ENCODE results near the gene CALR. TPM values are rescaled to one million over a fixed set of nuclear protein-coding genes. Genes with fewer than 3 reads are reported as not detected.
"Not testable (repeated sequence)": the region's sequence is repeated elsewhere in the genome, so short reads cannot be mapped to it uniquely, and the experiment has no call there.

The CALR gene
- total RNA-seq (2014; rRNA removed; shearing (Covaris generic)) = 1,453 and 1,684 TPM in 2 replicates
- 1,221 and 1,341 TPM in 2 replicates for polyA plus RNA-seq (2015; cell fraction: cytosol; rRNA removed)
- 1,660 and 1,771 TPM in 2 replicates for polyA plus RNA-seq (2015; cell fraction: nucleus; rRNA removed)

DNA sequence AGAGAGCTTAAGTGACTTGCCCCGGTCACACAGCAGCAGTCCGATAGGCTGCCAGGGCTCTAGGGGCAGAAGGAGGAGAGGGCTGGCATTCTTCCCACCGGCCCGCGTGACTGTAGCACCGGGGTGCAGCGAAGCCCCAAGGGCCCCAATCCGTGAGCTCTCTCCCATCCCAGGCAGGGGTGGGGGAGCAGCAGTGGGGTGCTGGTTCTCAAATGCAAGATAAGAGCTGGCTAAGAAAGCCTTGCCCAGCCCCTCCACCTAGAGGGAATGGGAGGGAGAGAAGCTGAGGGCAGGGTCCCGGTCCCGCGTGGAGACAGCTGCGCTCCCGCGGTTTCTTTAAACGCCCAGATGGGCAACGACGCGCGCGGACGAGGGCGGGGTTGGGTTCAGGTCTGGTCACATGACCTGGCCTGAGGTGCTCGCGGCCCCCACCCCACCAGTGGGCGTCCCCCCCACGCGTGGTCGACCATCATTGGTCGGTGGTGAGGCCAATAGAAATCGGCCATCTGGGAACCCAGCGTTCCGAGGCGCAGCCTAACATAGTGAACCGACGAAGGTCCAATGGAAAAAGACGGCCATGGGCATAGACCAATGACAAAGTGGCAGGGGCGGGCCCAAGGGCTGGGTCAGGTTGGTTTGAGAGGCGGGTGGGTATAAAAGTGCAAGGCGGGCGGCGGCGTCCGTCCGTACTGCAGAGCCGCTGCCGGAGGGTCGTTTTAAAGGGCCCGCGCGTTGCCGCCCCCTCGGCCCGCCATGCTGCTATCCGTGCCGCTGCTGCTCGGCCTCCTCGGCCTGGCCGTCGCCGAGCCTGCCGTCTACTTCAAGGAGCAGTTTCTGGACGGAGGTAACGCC is at the start of gene CALR:
TSS of gene CALR (plus strand) at position 683 of the 852 bp plus-strand sequence. CDS start at position 754, 71 bp downstream.
- DNase-seq (ENCODE audit: low read depth) = peak; percentile 99

DNA sequence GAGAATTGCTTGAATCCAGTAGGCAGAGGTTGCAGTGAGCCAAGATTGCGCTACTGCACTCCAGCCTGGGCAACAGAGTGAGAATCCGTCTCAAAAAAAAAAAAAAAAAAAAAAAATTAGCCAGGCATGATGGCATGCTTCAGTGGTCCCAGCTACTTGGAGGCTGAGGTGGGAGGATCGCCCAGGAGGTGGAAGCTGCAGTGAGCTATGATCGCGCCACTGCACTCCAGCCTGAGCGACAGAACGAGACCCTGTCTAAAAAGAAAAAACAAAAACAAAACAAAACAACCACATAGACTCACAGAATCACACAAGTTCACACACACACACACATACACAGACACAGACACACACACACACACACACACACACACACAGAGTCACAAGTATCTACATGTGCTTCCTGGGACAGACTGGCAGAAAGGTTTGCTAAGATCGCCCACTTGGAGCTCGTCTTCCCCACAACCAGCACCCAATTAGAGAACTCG is 48.1 kb upstream of the CALR start:
- not testable (repeated sequence) for DNase-seq (ENCODE audit: low read depth)

DNA sequence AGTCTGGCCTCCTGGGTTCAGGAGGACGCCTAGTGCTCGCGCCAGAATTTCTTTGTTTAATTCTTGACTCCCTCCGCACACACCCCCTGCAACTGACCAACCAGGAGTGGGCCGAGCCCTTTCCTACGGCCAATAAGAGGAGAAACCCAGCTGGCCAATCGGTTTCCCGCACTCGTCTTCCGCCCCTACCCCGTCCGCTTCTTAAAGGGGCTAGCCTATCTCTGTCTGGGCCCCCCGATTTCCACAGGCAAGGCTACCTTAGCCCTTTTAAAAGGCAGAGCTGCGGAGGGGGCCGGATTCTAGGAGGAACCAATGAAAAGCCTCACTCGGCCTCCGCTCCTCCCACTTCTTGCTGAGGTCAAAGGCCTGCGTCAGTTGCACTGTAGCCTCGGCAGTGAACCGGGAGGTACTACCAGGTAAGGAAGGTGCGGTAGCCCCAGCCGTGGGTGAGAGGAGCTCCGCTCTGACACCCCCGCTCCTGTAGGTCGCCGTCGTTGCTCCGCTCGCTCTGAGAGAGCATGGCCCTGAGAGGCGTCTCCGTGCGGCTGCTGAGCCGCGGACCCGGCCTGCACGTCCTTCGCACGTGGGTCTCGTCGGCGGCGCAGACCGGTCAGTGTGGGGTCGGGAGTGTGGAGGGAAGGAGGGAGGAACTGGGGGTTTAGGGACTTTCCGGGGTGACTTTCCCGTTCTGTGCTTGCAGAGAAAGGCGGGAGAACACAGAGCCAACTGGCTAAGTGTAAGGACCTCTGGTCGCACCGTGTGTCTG is 47.4 kb upstream of the CALR start, which contains the start of gene GCDH:
TSS of gene GCDH (plus strand) at position 374 of the 766 bp plus-strand sequence. CDS start at position 519, 145 bp downstream.
- DNase-seq (ENCODE audit: low read depth) = peak; percentile 99

DNA sequence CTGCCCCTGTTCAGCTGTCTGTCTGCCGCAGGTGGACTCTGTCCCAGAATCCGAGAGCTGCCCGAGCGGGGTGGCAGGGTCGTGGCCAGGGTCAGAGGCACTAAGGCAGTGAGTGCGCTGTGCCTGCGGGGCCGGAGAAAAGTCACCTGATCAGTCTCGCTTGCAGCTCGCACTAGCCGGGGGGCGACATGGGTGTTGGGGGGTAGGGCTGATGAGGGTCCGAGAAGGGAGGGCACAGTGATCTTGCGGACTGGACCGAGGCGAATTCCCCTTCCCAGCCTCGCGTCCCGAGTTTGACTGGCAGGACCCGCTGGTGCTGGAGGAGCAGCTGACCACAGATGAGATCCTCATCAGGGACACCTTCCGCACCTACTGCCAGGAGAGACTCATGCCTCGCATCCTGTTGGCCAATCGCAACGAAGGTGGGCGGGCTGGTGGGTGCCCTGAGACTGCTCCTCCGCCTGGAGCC is 46.8 kb upstream of the CALR start:
- DNase-seq (ENCODE audit: low read depth) = no peak

DNA sequence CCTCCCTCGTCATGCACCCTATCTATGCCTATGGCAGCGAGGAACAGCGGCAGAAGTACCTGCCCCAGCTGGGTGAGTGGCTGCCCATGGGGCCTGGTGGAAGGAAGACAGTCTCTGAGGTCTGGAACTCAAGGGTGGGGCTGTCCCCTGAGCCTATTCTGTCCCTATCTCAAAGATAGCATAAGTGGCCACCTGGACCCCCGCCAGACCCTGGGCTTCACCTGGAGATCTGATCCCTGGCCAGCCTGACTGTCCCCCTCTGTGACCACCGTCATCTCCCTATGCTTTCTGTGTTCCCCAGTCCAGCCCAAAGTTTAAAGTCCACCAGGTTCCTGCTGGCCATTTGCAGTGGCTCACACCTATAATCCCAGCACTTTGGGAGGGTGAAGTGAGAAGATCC is 44.8 kb upstream of the CALR start:
- DNase-seq (ENCODE audit: low read depth) = no peak

DNA sequence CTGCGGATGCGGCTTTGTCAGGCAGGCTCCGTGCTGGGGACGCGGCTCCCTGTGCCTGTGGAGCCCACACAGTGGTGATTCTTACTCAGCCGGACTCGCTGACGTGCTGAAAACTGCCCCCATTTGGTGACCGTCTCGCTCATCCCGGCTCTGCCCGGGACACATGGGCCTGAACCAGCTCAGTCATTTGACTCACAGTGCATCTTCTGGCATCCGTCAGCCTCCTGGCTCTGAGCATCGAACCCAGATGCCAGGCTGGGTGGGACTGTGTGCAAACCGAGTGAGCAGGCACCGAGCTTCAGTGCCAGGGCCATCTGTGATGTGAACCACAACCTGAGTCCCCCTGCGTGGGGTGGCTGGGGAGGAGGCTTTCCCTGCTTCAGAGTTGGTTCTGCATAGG is 41.9 kb upstream of the CALR start:
- DNase-seq (ENCODE audit: low read depth) = no peak

DNA sequence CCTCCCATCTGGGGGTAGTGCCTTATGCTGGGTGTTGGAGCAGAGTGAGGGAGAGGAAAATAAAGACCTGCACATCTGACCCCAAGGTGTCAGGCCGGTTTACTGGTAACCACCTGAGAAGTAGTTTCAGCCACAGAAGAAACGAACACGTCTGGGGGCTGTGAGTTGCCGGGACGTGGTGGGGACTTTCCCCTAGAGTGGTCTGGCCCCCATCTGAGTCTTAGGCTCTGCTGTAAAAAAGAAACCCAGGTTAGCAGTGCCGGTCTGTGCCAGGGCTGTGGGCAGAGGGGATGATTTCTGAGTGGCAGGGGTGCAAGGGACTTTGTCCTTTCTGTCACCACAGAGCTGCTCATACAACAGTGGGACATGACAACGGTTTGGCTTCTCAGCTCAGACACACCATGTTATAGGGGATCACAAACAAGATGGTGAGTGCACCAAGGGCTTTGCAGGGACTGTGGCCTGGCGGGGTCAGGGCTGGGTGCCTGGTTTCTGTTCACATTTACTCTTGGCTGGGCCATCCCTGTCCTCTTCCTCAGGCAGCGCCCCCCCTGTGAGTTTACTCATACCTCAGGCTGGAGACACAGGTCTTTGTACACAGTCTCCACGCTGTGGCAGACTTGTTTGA is 38.4 kb upstream of the CALR start:
- DNase-seq (ENCODE audit: low read depth) = no peak

DNA sequence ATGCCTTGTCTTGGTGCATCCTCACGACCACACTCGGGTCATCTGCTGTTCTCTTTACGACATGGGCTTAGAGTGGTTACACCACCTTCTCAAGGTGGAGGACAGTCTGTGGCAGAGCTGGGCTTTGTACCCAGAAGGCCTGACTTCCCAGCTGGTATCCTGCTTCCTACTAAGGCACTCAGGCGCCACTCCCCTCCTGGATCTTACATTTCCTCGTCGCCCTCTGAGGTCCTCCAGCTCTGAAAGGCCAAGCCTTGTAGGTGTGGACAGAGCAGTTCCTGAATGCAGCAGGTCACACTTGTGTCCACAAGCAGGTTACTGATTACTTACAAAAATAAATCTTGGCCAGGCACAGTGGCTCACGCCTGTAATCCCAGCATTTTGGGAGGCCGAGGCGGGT is 31.2 kb upstream of the CALR start:
- no peak for DNase-seq (ENCODE audit: low read depth)

DNA sequence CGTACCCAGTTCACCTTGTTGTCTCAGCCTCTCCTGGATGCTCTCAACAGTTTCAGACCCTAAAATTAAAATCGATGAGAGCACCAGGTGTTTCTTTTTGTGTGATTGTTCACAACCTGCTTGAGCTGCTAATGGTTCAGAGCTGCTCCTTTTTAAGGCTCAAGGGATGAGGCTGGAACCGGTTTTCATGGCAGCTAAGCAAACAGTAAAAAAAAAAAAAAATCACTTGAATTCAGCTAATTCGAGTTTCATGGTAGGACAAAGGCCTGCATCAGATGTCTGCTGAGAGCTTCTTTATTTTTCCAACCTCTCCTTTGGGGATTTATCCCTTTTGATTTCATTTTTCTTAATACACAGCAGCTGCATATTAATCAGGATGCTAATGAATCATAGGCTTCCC is 25.8 kb upstream of the CALR start:
- DNase-seq (ENCODE audit: low read depth) = no peak

DNA sequence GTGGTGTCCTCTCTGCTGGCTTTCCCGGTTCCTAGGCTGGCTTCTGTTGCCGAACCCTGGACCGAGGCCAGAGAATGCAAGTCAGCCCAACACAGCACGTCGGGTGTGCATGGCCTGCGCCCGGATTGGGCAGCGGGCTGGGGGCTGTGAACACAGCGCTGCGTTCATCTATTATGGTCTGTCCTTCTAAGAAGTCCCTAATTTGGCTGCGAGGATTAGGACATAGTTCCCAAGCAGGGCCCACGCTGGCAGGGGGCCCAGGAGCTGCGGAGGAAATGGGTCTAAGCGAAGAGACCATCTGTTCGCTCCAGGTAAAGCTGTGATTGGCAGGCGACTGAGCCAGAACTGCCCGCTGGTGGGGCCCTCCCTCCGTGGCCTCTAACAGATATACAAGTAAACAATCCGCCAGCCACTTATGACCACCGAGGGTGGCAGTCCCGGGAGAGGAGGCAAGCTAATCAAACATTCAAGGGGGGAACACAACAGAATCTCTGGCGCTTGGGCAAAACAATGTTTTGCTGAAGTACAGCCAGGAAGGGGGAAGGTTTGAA is 25.3 kb upstream of the CALR start:
- no peak for DNase-seq (ENCODE audit: low read depth)

DNA sequence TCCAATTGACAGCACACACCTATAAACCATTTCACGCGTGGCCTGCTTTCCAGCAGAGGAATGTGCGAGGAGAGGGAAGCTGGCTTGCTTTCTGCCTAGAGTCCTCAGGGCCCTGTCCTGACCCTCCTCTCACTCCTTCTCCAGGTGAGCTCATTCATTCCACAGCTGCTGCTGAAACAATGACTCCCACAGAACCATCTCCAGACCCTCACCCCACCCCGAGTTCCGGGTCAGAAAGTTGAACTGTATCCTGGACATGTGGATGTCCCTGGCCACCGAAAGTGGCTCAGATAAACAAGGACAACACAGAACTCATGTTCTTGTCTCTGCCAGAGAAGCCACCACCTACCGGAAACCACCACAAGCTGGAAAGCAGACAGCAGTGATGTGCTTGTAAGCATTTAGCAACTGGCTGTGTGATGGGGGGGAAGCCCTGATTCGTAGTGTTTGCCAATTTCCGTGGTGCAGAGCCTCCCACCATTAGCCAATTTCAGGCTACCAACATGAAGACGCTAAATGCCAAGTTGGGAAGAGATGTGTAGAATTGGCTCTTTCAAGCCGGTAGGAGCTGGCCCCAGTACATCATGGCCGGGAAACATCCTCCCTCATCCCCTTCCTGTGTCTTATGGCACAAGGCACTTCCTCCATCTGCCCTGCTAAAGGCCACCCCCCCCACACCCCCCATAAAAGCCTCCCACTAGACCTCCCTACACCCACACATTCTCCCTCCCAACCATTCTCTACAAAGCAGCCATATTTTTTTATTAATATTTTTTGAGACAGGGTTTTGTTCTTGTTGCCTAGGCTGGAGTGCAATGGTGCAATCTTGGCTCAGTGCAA is 24.3 kb upstream of the CALR start:
- DNase-seq (ENCODE audit: low read depth) = peak; percentile 26

DNA sequence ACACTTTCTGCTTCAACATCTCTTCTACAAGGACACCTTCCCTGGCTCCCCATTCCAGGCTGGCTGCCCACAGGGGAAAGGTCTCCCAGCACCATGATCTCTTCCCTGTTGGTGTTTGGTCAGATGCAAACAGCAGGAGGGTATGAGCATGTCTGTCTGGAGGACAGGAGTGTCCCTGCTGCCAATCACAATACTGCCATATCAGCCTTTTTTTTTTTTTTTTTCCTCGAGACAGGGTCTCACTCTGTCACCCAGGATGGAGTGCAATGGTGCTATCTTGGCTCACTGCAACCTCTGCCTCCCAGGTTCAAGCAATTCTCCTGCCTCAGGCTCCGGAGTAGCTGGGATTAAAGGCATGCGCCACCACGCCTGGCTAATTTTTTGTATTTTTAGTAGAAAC is 22.5 kb upstream of the CALR start:
- DNase-seq (ENCODE audit: low read depth) = not testable (repeated sequence)

DNA sequence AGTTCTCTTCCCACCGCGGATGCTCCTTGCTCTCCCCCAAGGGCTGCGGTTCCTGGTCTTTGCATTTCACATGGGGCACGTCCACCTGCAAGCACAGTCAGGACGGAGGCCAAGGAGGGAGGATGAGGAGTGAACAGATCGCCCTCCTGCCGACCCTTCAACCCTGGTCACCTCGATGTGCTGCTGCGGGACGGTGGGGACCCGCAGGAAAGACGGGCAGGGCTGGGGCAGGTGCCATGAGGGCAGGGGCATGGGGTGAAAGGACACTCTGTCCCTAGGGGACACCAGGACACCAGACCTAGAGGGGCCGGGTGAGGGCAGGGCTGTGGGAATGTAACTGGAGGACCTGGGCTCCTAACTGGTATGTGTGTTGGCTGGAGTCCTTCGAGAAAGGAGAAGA is 20.2 kb upstream of the CALR start:
- DNase-seq (ENCODE audit: low read depth) = no peak

DNA sequence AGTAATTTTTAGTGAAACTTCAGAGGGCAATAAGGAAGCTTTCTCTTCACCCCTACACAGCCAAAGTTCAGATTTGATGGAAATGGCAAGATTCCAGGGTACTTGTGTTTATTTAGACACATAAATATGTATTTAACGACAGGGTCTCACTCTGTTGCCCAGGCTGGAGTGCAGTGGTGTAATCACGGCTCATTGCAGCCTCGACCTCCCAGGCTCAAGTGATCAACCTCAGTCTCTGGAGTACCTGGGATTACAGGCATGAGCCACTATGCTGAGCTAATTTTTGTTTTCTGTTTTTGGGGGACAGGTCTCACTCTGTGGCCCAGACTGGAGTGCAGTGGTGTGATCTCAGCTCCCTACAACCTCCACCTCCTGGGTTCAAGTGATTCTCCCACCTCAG is 17.4 kb upstream of the CALR start:
- DNase-seq (ENCODE audit: low read depth) = no peak

DNA sequence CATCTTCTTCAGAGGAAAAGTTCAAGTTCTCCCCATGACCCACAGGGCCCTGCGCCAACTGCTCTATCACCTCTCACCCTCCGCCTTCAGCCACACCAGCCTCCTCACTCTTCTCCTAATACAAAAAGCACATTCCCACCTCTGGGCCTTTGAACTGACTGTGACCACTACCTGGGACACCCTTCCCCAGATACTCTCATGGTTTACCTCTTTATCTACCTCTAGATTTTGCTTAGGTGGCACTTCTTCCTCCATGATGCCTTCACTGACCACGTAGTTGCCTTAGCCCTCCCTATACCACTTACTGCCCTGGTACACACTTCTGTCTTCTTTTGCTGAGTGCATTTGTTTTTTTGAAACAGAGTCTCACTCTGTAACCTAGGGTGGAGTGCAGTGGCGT is 15.4 kb upstream of the CALR start:
- DNase-seq (ENCODE audit: low read depth) = no peak

DNA sequence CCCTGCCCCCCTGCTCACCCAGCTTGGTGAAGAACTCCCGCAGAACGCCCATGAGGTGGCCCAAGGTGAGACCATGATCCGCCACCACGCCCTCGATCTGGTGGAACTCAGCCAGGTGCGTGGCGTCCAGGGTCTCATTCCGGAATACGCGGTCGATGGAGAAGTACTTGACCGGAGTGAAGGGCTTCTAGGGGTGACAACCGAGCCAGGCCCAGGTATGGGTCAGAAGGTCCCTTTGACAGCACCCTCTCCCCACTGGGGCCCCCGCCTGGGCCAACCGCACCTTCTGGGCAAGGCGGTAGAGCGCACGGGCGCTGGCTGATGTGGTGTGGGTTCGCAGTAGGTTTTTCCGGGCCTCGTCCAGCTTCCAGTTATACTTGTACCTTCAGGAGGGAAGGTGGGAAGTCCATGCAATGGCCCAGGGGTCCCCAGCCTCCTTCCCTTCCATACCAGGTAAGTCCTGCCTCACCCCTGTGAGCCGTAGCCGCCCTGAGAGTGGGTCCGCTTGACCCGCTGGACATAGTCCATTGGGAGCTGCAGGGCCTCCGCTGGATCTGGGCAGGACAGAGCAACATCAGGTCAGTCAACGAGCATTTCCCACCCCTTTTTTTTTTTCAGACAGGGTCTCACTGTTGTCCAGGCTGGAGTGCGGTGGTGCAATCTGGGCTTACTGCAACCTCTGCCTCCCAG is 13.6 kb upstream of the CALR start:
- no peak for DNase-seq (ENCODE audit: low read depth)

DNA sequence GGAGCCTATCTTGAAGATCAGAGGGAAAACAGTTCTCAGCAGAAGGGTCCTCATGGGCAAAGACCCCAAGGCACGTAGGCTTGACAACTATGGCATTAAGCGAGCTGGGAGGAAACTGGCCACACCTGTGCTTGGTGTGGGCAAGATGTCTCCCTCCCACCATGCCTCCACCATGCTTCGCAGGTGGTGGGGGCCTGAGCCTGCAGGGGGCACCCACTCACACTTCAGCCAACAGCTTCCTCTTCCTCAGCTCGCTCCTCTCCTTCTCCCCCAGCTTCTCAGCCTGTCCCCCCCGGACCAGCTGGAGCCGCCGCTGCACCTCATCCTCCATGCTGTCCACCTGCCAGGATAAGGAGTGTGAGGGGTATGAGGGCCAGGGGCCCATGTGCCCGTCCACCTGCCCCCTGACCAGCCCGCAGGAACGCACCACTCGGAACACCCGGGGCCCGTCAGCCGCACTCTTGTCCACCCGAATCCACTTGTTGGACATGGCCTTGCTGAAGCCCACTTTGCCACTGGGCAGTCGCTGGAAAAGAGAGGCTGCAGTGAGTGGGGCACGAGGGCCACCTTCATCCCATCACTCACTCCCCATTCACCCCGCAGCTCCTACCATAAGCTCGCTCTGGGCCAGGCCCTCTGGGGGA is 8.3 kb upstream of the CALR start:
- no peak for DNase-seq (ENCODE audit: low read depth)

DNA sequence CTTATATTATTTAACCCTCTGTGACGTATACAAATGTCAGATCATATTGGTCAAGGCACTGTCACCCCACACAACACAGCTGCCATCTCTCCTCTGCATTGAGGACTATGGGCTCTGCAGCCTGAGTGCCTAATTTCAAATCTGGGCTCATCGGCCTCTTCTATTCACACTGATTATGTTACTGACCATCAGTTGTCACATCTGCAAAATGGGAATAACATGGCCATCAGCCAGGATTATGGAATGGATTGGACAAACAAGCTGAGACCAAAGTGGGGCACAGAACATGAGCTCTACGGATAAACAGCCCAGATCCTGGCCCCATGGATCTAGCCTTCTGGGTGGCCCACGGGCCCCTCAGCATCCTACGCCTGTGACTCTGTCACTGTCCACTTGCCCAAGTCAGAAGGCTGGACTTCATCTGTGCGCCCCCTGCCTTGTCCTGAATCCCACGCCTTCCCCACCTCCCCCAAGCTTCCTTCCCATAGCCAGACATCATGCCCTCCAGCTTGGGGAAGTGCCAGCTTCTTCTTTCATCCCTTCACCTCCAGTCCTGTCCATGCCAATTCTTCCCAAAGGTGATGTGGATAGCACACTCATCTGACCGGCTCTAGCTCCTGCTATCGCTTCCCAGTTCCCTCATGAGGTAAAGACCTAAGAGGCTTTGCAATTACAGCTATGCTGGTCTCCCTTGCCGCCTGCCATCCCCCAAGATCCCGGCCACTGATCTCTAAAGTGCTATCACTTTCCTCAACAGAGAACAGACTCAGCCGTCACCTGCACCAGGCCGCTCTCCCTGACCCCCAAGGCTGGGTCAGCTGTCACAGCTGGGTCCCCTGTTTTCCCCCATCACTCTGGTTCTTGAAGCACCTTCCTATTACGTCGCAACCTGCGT is 5.8 kb upstream of the CALR start:
- no peak for DNase-seq (ENCODE audit: low read depth)
